ENCODE measurements around the gene GIPR.
"Not testable (repeated sequence)": the region's sequence is repeated elsewhere in the genome, so short reads cannot be mapped to it uniquely, and the experiment has no call there.

GIPR gene

GRCh38 chr19:45692187-45693105 lies 24.4 kb downstream of the GIPR start, which contains the start of gene QPCTL:
QPCTL (plus strand) TSS chr19:45692666; CDS start chr19:45692704, 38 bp downstream.
- DNase-seq: peak; percentile 99 to 100

GRCh38 chr19:45693106-45693788 lies 25.2 kb downstream of the GIPR start:
- peak; percentile 32 to 51 for DNase-seq

- no peak for DNase-seq
Observed at GRCh38 chr19:45701676-45702075, 33.7 kb downstream of the GIPR start.

GRCh38 chr19:45705115-45705514 lies 37.1 kb downstream of the GIPR start:
- no peak for DNase-seq

GRCh38 chr19:45705710-45706415 lies 37.8 kb downstream of the GIPR start:
- DNase-seq: no peak

- no peak for DNase-seq
Observed at GRCh38 chr19:45710356-45711130, 42.5 kb downstream of the GIPR start.

- no peak for DNase-seq
Observed at GRCh38 chr19:45711851-45712698, 44.1 kb downstream of the GIPR start.

- no peak for DNase-seq
Observed at GRCh38 chr19:45712699-45713067, 44.7 kb downstream of the GIPR start.

GRCh38 chr19:45713141-45713540 lies 45.1 kb downstream of the GIPR start:
- no peak for DNase-seq

GRCh38 chr19:45715139-45715538 lies 47.1 kb downstream of the GIPR start:
- no peak for DNase-seq

GRCh38 chr19:45716359-45717130 lies 48.5 kb downstream of the GIPR start:
- peak in 1 of 2 experiments; percentile 6 for DNase-seq

- DNase-seq: peak; percentile 98
Observed at GRCh38 chr19:45717131-45717982, 49.3 kb downstream of the GIPR start.

GRCh38 chr19:45717983-45718650 lies 50.1 kb downstream of the GIPR start:
- no peak for DNase-seq

GRCh38 chr19:45720065-45720464 lies 52.0 kb downstream of the GIPR start:
- not testable (repeated sequence) for DNase-seq

GRCh38 chr19:45728683-45729082 lies 60.7 kb downstream of the GIPR start:
- DNase-seq: not testable (repeated sequence)

GRCh38 chr19:45729800-45730290 lies 61.8 kb downstream of the GIPR start:
- no peak for DNase-seq

- peak; percentile 87 to 98 for DNase-seq
Observed at GRCh38 chr19:45730368-45731288, 62.6 kb downstream of the GIPR start, which contains the start of gene FBXO46. FBXO46 (minus strand) TSS chr19:45730896; CDS start chr19:45713495, 17,401 bp downstream.
